H54 (cell line): ENCODE measurements around the gene CFTR.

Experiments used
- DNase-seq: peaks from one replicate; pipeline ENCODE4 v3.0.0; 2011; ENCODE audit warnings: low spot score, mixed read lengths; ENCODE audit not compliant: insufficient read length
- FAIRE-seq: peaks from 3 replicates; lab custom pipeline; 2011; peaks lifted over from hg19 to GRCh38; lab: Jason Lieb, UNC
- POLR2A ChIP-seq: IDR thresholded peaks from 2 replicates; pipeline ENCODE4 v1.6.1; 2011; ENCODE audit warnings: low read depth, mild to moderate bottlenecking, low read length

The CFTR gene

GRCh38 chr7:117544061-117544460 lies 64.2 kb downstream of the CFTR start:
- no peak for TF ChIP-seq POLR2A

GRCh38 chr7:117548035-117548434 lies 68.2 kb downstream of the CFTR start:
- no peak for DNase-seq
- FAIRE-seq = no peak
- TF ChIP-seq POLR2A = no peak

More at GRCh38 chr7:117544061-117544460, 64.2 kb downstream of the CFTR start:
- DNase-seq = no peak
- no peak for FAIRE-seq

- TF ChIP-seq POLR2A = no peak
- FAIRE-seq (no peak), DNase-seq (no peak)
Observed at GRCh38 chr7:117550625-117551024, 70.8 kb downstream of the CFTR start.

- DNase-seq (no peak), FAIRE-seq (no peak)
- no peak for TF ChIP-seq POLR2A
Observed at GRCh38 chr7:117552660-117553059, 72.8 kb downstream of the CFTR start.

- TF ChIP-seq POLR2A = no peak
- FAIRE-seq = no peak
- DNase-seq = no peak
Observed at GRCh38 chr7:117555260-117555659, 75.4 kb downstream of the CFTR start.

- no peak for TF ChIP-seq POLR2A
- FAIRE-seq (no peak), DNase-seq (no peak)
Observed at GRCh38 chr7:117559391-117559790, 79.6 kb downstream of the CFTR start.

- no peak for TF ChIP-seq POLR2A
- DNase-seq = no peak
- no peak for FAIRE-seq
Observed at GRCh38 chr7:117560030-117560429, 80.2 kb downstream of the CFTR start.

GRCh38 chr7:117562759-117563158 lies 82.9 kb downstream of the CFTR start:
- no peak for FAIRE-seq
- no peak for TF ChIP-seq POLR2A

GRCh38 chr7:117564080-117564479 lies 84.3 kb downstream of the CFTR start:
- FAIRE-seq (no peak), DNase-seq (no peak)
- no peak for TF ChIP-seq POLR2A

More at GRCh38 chr7:117562759-117563158, 82.9 kb downstream of the CFTR start:
- no peak for DNase-seq

- DNase-seq (no peak), FAIRE-seq (no peak)
- TF ChIP-seq POLR2A = no peak
Observed at GRCh38 chr7:117564627-117565026, 84.8 kb downstream of the CFTR start.

GRCh38 chr7:117565226-117565625 lies 85.4 kb downstream of the CFTR start:
- DNase-seq (no peak), FAIRE-seq (no peak)
- no peak for TF ChIP-seq POLR2A

- FAIRE-seq = no peak
- DNase-seq = no peak
- TF ChIP-seq POLR2A = no peak
Observed at GRCh38 chr7:117567781-117568180, 88.0 kb downstream of the CFTR start.

GRCh38 chr7:117572856-117573620 lies 93.2 kb downstream of the CFTR start:
- DNase-seq (no peak), FAIRE-seq (no peak)
- TF ChIP-seq POLR2A = no peak

GRCh38 chr7:117581424-117581823 lies 101.6 kb downstream of the CFTR start:
- no peak for FAIRE-seq
- TF ChIP-seq POLR2A = no peak
- no peak for DNase-seq

GRCh38 chr7:117582219-117582704 lies 102.4 kb downstream of the CFTR start:
- TF ChIP-seq POLR2A = no peak
- DNase-seq (peak; percentile 5), FAIRE-seq (peak; percentile 11)
